ENCODE results near the gene SAMSN1.

SAMSN1 gene

DNA sequence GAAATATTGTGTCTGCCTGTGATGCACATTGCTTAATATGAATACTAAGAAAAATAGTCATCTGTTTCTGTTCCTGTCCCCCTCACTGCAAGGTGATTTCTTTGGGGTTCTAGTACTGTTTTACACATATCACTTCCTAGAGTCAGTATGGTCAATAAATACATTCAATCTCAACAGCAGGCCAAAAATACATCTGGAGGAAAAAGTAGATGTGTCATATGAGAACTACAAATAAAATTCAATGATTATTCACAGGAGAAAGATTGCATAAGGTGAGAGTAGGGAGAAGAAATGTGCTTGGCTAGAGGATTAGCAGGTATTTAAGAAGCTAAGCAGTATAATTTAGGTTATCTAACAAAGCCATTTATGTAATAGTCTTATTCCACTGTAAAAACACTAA, 45.3 kb upstream of the SAMSN1 start:
- no peak overlapping the region for H3K4me3 ChIP-seq (ENCODE audit: low read depth, low read length, poor library complexity, severe bottlenecking)
- H3K79me2 ChIP-seq (ENCODE audit: insufficient read depth, low read length), result no peaks in the 10 kb centered on the region
- no peaks in the 10 kb centered on the region for H3K9me2 ChIP-seq (ENCODE audit: low read depth, low read length)
- H3K9ac ChIP-seq (ENCODE audit: low read length), result no peak overlapping the region
- no peaks in the 10 kb centered on the region for H3F3A ChIP-seq (ENCODE audit: insufficient read depth, low read length)
- H3K36me3 ChIP-seq (ENCODE audit: insufficient read depth, low read length), result no peaks in the 10 kb centered on the region
- H4K20me1 ChIP-seq (ENCODE audit: insufficient read depth, low read length), result no peaks in the 10 kb centered on the region
- H3K27ac ChIP-seq (ENCODE audit: low read depth, low read length, poor library complexity, severe bottlenecking), result no peak overlapping the region
- H3K27me3 ChIP-seq (ENCODE audit: insufficient read depth, low read length), result no peaks in the 10 kb centered on the region
- TF ChIP-seq, protein P1, sequence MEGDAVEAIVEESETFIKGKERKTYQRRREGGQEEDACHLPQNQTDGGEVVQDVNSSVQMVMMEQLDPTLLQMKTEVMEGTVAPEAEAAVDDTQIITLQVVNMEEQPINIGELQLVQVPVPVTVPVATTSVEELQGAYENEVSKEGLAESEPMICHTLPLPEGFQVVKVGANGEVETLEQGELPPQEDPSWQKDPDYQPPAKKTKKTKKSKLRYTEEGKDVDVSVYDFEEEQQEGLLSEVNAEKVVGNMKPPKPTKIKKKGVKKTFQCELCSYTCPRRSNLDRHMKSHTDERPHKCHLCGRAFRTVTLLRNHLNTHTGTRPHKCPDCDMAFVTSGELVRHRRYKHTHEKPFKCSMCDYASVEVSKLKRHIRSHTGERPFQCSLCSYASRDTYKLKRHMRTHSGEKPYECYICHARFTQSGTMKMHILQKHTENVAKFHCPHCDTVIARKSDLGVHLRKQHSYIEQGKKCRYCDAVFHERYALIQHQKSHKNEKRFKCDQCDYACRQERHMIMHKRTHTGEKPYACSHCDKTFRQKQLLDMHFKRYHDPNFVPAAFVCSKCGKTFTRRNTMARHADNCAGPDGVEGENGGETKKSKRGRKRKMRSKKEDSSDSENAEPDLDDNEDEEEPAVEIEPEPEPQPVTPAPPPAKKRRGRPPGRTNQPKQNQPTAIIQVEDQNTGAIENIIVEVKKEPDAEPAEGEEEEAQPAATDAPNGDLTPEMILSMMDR (IDR thresholded peaks at IDR 0.05; ENCODE audit: low read length), result no peak
- TF ChIP-seq EZH2 (IDR thresholded peaks at IDR 0.05; ENCODE audit: borderline replicate concordance, low read length), result no peak
- peaks cover 25% of the 10 kb centered on the region for H3K4me1 ChIP-seq (ENCODE audit: insufficient read depth, low read length, severe bottlenecking)
- H3K4me2 ChIP-seq (ENCODE audit: low read length), result no peak overlapping the region
- peak overlapping the region; percentile 58; the same call in 1 of the 2 replicates for H2AFZ ChIP-seq (ENCODE audit: low read length)
- no peaks in the 10 kb centered on the region for H3K9me3 ChIP-seq (ENCODE audit: low read length)

DNA sequence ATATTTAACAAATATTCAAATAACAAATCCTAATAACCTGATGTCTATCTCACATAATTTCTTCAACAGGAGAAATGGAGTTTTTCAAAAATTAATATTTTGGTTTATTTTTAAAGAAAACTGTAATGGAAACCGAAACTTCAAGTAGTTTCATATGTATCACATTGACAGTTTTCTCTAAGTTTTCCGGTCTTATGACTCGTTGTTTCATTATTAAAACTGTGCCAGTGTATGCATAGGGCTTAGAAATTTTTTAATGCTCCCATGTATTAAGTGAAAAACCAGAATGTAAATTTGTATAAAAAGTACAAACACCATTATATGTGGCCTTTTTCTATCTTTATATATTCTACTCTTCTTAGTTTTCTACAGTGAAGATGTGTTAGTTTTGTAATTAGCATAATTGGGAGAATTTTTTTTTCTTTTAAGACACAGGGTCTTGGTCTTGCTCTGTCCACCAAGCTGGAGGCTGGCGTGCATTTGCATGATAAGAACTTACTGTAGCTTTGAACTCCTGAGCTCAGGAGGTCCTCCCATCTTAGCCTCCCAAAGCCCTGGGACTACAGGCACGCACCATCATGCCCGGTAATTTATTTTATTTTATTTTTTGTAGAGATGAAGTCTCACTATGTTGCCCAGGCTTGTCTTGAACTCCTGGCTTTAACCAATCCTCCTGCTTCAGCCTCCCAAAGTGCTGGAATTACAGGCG, 43.9 kb upstream of the SAMSN1 start:
- Histone ChIP-seq H3K9me3 (ENCODE audit: low read length) (no peaks in the 10 kb centered on the region), H3F3A (ENCODE audit: insufficient read depth, low read length) (no peaks in the 10 kb centered on the region), H3K4me1 (ENCODE audit: insufficient read depth, low read length, severe bottlenecking) (peaks cover 25% of the 10 kb centered on the region), H4K20me1 (ENCODE audit: insufficient read depth, low read length) (no peaks in the 10 kb centered on the region), H3K4me3 (ENCODE audit: low read depth, low read length, poor library complexity, severe bottlenecking) (no peak overlapping the region), H3K79me2 (ENCODE audit: insufficient read depth, low read length) (no peaks in the 10 kb centered on the region), H2AFZ (ENCODE audit: low read length) (no peak overlapping the region; the same call in 1 of the 2 replicates), H3K36me3 (ENCODE audit: insufficient read depth, low read length) (no peaks in the 10 kb centered on the region), H3K9ac (ENCODE audit: low read length) (no peak overlapping the region), H3K27me3 (ENCODE audit: insufficient read depth, low read length) (no peaks in the 10 kb centered on the region), H3K9me2 (ENCODE audit: low read depth, low read length) (no peaks in the 10 kb centered on the region), H3K27ac (ENCODE audit: low read depth, low read length, poor library complexity, severe bottlenecking) (peak overlapping the region; percentile 37), H3K4me2 (ENCODE audit: low read length) (peak overlapping the region; percentile 9; the same call in 1 of the 2 replicates)
- no peak for TF ChIP-seq EZH2 (IDR thresholded peaks at IDR 0.05; ENCODE audit: borderline replicate concordance, low read length)
- TF ChIP-seq, protein P1 (IDR thresholded peaks at IDR 0.05; ENCODE audit: low read length), result no peak

DNA sequence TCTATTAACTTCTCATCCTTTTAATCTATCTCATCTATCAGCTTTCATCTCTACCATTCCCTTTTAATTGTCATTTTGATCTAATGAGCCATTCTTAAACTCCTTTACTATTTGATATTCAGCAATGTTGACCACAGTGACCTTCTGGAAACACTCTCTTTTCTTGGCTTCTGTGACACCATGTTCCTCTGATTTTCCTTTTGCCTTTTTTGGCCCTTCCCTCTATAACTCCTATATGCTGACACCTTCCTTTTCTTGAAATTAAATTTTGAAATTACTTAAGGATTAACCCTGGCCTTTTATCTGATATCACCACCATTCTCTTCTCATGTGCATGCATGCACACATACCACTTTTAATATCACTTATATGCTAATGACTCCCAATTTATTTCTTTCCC, 41.2 kb upstream of the SAMSN1 start:
- no peak overlapping the region for H3K9ac ChIP-seq (ENCODE audit: low read length)
- no peaks in the 10 kb centered on the region for H3F3A ChIP-seq (ENCODE audit: insufficient read depth, low read length)
- peaks cover 25% of the 10 kb centered on the region for H3K4me1 ChIP-seq (ENCODE audit: insufficient read depth, low read length, severe bottlenecking)
- H3K4me2 ChIP-seq (ENCODE audit: low read length), result no peak overlapping the region
- H3K27me3 ChIP-seq (ENCODE audit: insufficient read depth, low read length), result no peaks in the 10 kb centered on the region
- H3K9me3 ChIP-seq (ENCODE audit: low read length), result no peaks in the 10 kb centered on the region
- H3K36me3 ChIP-seq (ENCODE audit: insufficient read depth, low read length), result no peaks in the 10 kb centered on the region
- H3K27ac ChIP-seq (ENCODE audit: low read depth, low read length, poor library complexity, severe bottlenecking), result no peak overlapping the region
- no peaks in the 10 kb centered on the region for H3K79me2 ChIP-seq (ENCODE audit: insufficient read depth, low read length)
- TF ChIP-seq EZH2 (IDR thresholded peaks at IDR 0.05; ENCODE audit: borderline replicate concordance, low read length), result no peak
- TF ChIP-seq, protein P1 (IDR thresholded peaks at IDR 0.05; ENCODE audit: low read length), result no peak
- no peak overlapping the region for H2AFZ ChIP-seq (ENCODE audit: low read length)
- H3K4me3 ChIP-seq (ENCODE audit: low read depth, low read length, poor library complexity, severe bottlenecking), result no peak overlapping the region
- H4K20me1 ChIP-seq (ENCODE audit: insufficient read depth, low read length), result no peaks in the 10 kb centered on the region
- no peaks in the 10 kb centered on the region for H3K9me2 ChIP-seq (ENCODE audit: low read depth, low read length)

Data from OCI-LY1 (cell line).